Choroid plexus epithelial cell (primary cell): ENCODE measurements around the gene XYLT2.

Experiments
- DNase-seq: peaks from one replicate; pipeline ENCODE4 v3.0.0-alpha.2; 2010; ENCODE audit warnings: low read depth
- H3K4me3 ChIP-seq: 2 replicates; pipeline ENCODE4 v1.5.1; 2011; ENCODE audit warnings: low read depth, mild to moderate bottlenecking, control low read depth, low read length, moderate library complexity
- CTCF ChIP-seq: conservative IDR thresholded peaks from 2 replicates; pipeline ENCODE4 v1.5.1; 2011; ENCODE audit warnings: low read depth, mild to moderate bottlenecking, control low read depth, inconsistent platforms, low read length, moderate library complexity

XYLT2 gene

GRCh38 chr17:50355336-50355700, 9.4 kb downstream of the XYLT2 start:
- TF ChIP-seq CTCF: no peak
- no peak for DNase-seq
- H3K4me3 ChIP-seq: no peak overlapping the region

DNA sequence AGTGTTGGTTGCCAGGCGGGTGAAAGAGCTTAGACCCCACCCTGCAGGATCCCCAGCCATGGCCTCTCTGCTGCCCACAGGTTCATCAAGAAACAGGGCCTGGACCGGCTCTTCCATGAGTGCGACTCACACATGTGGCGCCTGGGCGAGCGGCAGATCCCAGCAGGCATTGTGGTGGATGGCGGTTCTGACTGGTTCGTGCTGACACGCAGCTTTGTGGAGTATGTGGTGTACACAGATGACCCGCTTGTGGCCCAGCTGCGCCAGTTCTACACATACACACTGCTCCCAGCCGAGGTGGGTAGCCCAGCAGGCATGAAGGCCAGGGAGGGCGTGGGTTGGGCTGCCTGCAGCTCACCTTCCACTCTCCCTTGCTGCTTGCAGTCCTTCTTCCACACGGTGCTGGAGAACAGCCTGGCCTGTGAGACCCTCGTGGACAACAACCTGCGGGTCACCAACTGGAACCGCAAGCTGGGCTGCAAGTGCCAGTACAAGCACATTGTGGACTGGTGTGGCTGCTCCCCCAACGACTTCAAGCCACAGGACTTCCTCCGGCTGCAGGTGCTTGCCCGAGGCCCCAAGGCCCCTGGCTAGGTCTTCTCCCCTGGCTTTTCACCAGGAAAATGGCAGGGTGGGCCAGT, 9.9 kb downstream of the XYLT2 start:
- no peak overlapping the region for H3K4me3 ChIP-seq
- no peak for DNase-seq
- no peak for TF ChIP-seq CTCF

DNA sequence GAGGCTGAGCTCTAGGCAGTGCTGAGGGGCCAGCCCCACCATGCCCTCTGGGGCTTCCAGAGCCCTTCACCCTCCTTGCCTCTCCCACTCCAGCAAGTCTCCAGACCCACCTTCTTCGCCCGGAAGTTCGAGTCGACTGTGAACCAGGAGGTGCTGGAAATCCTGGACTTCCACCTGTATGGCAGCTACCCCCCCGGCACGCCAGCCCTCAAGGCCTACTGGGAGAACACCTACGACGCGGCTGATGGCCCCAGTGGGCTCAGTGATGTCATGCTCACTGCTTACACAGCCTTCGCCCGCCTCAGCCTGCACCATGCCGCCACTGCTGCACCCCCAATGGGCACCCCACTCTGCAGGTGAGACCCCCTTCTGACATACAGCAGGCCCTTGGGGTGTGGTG, 10.5 kb downstream of the XYLT2 start:
- no peak for TF ChIP-seq CTCF
- no peak overlapping the region for H3K4me3 ChIP-seq
- no peak for DNase-seq

DNA sequence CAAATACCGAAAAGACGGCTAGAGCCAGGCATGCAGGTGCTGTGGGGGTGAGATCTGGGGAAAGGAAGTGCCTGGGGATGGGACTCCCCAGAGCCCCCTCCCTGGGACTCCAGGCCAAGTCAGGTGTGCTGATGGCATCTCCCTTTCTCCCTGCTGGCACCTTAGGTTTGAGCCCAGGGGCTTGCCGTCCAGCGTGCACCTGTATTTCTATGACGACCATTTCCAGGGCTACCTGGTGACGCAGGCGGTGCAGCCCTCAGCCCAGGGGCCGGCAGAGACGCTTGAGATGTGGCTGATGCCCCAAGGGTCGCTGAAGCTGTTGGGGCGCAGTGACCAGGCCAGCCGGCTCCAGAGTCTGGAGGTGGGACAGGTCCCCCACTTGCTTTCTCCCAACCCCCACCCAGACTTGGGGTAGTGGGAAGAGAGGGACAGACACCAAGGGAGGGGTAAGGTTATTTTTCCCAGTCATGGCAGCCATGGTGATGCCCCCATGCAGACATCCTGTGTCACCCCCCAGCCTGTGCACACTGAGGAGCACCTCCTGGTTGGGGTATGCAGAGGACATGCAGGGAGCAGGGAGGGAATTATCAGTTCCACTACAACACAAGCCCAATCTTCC, 11.1 kb downstream of the XYLT2 start:
- no peak overlapping the region for H3K4me3 ChIP-seq
- no peak for TF ChIP-seq CTCF
- DNase-seq: no peak

DNA sequence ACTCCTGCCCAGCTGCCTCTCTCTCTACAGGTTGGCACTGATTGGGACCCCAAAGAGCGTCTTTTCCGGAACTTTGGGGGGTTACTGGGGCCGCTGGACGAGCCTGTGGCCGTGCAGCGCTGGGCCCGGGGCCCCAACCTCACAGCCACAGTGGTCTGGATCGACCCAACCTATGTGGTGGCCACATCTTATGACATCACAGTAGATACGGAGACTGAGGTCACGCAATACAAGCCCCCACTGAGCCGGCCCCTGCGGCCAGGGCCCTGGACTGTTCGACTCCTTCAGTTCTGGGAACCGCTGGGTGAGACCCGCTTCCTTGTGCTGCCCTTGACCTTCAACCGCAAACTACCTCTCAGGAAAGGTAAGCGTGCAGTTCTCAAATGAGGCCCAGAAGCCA, 12.3 kb downstream of the XYLT2 start:
- no peak for DNase-seq
- no peak overlapping the region for H3K4me3 ChIP-seq
- TF ChIP-seq CTCF: no peak

DNA sequence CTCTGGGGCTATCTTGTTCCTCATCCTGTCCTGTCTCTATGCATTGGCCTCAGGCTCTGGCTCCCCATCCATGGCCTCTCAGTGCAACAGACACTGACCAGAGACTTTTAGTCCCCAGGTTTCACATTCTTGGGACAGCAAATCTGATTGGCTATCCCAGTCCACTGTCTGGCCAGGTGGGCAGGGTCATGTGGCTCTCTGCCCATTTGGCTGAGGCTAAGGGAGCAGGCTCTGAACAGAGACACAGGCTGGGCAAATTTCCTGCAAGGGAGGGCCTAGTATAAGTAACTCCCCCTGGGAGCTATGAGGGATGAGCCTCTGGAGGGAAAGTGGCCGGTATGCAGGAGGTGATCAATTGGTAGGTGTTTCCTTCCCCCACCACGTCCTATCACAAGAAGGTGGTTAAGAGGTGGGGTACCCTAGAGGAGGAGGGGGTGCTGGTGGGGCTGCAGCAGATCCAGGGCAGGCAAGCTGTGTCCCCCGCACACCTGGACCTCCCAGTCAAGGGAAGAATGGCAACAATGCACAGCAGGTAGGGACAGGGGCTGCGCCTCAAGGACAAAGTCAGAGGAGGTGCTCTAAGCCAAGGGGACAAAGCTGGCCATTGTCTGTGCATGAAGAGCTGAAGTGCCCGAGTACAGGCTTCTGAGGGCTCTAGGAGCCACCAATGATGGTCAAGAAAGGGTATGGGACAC, 13.2 kb downstream of the XYLT2 start:
- no peak overlapping the region for H3K4me3 ChIP-seq
- DNase-seq: no peak
- no peak for TF ChIP-seq CTCF
